ENCODE results near the gene RIT1.

GRCh38 chr1:155920717-155921116 is 9.6 kb upstream of the RIT1 start:
- no peak for TF ChIP-seq CTCF (IDR thresholded peaks at IDR 0.05)
- TF ChIP-seq POLR2A (IDR thresholded peaks at IDR 0.05), result no peak
